HUES64 (cell line): Measurements from ENCODE around the gene UBL4A.

Experiments
- H3K27ac ChIP-seq: 2 replicates; pipeline ENCODE4 v1.7.0; 2013; ENCODE audit warnings: low read depth, low read length, inconsistent platforms
- H3K27me3 ChIP-seq: 2 replicates; pipeline ENCODE4 v1.6.1; 2013; ENCODE audit warnings: mild to moderate bottlenecking, low read length; ENCODE audit not compliant: insufficient read depth
- H3K36me3 ChIP-seq: 2 replicates; pipeline ENCODE4 v1.6.1; 2013; ENCODE audit warnings: mild to moderate bottlenecking, low read length; ENCODE audit not compliant: insufficient read depth
- H3K4me1 ChIP-seq: 2 replicates; pipeline ENCODE4 v1.6.1; 2013; ENCODE audit warnings: mild to moderate bottlenecking, low read length, moderate library complexity; ENCODE audit not compliant: insufficient read depth
- H3K4me3 ChIP-seq: 2 replicates; pipeline ENCODE4 v1.5.1; 2013; ENCODE audit warnings: mild to moderate bottlenecking, low read length, moderate library complexity
- H3K9ac ChIP-seq: 2 replicates; pipeline ENCODE4 v1.6.1; 2013; ENCODE audit warnings: mild to moderate bottlenecking, low read depth, low read length
- H3K9me3 ChIP-seq: 2 replicates; pipeline ENCODE4 v1.6.1; 2013; ENCODE audit warnings: low read depth, low read length; ENCODE audit not compliant: insufficient read depth
- WGBS: fragments of 150-250, 120-280 bp; methylation state at CpG from one replicate; pipeline ENCODE4 v1.1.7; 2013; ENCODE audit warnings: missing lambda C conversion rate; 5-methylcytosine and 5-hydroxymethylcytosine counted together

Gene UBL4A

DNA sequence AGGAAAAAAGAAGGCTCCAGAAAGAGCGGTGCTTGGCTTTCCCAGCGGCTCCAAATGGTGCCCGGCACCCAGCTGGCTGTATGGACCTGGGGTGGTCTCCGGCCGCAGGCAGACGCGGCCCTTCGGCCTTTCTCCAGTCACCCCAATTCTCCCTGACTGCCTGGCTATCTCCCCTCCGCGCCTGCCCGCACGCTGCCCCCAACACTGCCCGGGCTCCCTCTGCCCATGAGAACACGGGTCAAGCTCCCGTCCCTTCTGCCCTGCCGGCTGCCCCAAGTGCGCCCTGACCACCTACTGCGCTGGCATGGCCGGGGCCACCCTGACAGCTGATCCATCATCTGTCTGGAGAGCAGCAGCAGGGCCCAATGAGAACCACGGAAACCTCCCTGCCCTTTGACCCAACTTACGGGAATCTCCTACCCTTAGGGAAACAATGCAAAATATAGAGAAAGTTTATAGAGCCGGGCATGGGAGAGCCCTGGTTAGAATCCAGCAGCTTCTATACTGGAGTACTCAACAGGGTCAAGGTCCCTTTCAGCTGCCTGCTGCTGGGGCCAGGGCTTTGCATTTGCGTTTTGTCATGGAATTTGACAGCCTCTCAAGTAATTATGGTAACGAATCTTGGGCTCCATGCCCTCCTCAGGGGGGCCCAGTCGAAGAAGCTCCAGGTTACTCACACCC is 30.8 kb upstream of the UBL4A start:
- Histone ChIP-seq H3K27me3 (peaks cover under 1% of the 10 kb centered on the region), H3K27ac (peak overlapping the region; percentile 99; the same call in 1 of the 2 replicates), H3K4me1 (no peaks in the 10 kb centered on the region), H3K4me3 (peak overlapping the region; percentile 67), H3K9ac (peak overlapping the region; percentile 44; the same call in 1 of the 2 replicates), H3K9me3 (no peaks in the 10 kb centered on the region), H3K36me3 (no peaks in the 10 kb centered on the region)
- 2% methylated on average over 24 of the region's 25 CpGs for WGBS

DNA sequence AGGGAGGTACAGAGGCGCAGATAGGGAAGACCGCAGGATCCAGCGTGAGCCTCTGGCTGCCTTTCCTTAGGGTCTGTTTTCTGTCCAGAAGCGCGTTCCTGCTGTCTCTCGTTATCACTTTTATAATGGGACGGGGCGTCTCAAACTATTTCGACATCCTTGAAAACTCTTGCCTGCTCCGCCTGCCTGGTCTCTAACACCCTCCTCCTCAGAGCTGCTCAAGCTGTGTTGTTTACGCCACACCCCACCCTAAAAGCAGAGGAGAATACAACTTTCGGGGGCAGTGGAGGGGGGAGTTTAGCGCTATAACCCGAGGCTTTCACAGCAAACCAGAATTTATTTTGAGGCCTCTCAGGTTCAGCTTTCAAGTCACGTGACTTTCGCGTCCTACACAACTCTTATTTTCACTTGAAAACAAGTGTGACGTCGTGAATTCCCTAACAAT is 30.3 kb upstream of the UBL4A start:
- H3K27me3 ChIP-seq: no peaks in the 10 kb centered on the region; the same call in 1 of the 2 replicates
- no peaks in the 10 kb centered on the region for H3K4me1 ChIP-seq
- peak overlapping the region; percentile 99; the same call in 1 of the 2 replicates for H3K27ac ChIP-seq
- under 1% methylated on average over 18 of the region's 19 CpGs for WGBS
- H3K9ac ChIP-seq: peak overlapping the region; percentile 74
- peak overlapping the region; percentile 67 for H3K4me3 ChIP-seq
- no peaks in the 10 kb centered on the region for H3K36me3 ChIP-seq
- H3K9me3 ChIP-seq: no peaks in the 10 kb centered on the region

DNA sequence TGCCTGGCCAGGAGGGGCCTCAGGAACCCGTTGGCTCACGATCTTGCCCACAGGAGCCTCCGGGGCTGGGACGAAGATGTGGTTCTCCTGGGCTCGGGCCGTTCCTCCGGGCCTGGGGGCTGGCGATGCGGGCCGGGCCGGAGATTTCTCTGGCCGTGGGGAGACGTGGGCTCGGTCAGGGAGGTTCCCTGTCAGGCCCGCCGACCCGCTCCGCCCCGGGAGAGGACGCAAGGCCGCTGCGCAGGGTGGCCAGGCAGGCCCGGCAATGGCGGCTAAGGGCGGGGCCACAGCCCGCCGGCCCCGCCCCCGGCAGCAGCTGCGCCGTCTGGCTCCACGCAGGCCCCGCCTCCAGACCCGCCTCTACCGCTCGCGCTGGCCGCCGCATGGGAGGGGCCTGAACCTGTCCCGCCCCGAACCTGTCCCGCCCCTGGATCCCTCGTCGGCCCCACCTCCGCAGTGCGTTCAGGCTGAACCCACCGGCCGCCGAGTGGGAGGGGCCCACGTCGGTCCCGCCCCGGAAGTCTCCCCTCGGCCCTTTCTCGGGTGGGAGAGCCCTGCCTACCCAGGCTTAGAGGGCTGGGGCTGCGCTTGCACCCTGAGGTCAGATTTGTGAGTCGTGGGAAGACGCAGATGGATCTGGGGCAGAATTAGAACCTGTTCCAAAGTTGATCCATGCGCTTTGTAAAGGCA is 29.7 kb upstream of the UBL4A start, which contains the start of gene FAM3A:
Gene FAM3A (minus strand): TSS at position 267 of the 690 bp plus-strand sequence. CDS start 460 bp downstream, outside the sequence.
- Histone ChIP-seq H3K4me1 (no peaks in the 10 kb centered on the region), H3K36me3 (no peaks in the 10 kb centered on the region), H3K27ac (peak within 1 kb of the TSS; percentile 99; the same call in 1 of the 2 replicates), H3K4me3 (peak within 1 kb of the TSS; percentile 76), H3K9ac (peak within 1 kb of the TSS; percentile 74), H3K27me3 (no peaks in the 10 kb centered on the region; the same call in 1 of the 2 replicates), H3K9me3 (no peaks in the 10 kb centered on the region)
- WGBS: under 1% methylated on average over 59 of the region's 59 CpGs

DNA sequence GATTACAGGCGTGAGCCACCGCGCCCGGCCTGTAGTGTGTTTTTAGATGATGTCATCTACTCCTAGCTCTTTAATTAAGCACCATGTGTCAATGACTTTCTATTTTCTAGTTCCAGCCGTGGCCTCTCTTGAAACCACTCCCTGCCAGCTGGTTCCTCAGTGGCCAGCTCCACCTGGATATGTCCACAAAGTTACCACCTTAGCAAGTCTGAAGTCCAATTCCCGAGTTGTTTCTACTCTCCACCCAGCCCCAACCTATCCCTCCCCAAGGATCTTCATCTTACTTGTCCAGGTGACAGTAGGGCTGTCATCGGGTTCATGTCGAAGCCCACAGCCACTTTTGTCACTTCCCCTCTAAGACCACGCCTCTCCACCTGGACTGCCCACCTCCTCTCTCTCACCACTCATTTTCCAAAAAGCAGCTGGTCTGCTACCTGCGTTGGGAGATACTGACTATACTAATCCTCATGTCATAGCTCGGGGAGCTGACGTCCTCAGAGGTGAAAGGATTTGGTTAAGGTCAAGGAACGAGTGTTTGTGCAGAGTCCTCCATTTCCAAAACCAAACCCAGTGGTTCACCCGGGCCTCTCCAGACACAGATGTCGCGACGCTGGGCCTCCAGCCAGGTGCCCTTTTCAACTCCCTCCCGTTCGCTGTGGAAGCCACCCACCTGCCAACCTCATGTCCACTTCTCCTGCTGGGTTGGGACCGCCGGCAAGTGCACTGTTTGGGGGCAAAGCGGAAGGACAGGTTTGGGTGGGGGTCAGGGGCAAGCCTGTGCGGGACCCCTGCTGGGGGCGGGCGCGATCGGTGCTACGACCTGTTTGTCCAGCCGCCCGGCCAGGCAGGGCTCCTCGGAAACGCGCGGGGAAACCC is 28.9 kb upstream of the UBL4A start:
- WGBS: 25% methylated on average over 31 of the region's 34 CpGs
- Histone ChIP-seq H3K36me3 (no peaks in the 10 kb centered on the region), H3K27ac (peak overlapping the region; percentile 52; the same call in 1 of the 2 replicates), H3K4me3 (peak overlapping the region; percentile 76), H3K4me1 (no peaks in the 10 kb centered on the region), H3K9ac (peak overlapping the region; percentile 73), H3K27me3 (no peaks in the 10 kb centered on the region; the same call in 1 of the 2 replicates), H3K9me3 (no peaks in the 10 kb centered on the region)

DNA sequence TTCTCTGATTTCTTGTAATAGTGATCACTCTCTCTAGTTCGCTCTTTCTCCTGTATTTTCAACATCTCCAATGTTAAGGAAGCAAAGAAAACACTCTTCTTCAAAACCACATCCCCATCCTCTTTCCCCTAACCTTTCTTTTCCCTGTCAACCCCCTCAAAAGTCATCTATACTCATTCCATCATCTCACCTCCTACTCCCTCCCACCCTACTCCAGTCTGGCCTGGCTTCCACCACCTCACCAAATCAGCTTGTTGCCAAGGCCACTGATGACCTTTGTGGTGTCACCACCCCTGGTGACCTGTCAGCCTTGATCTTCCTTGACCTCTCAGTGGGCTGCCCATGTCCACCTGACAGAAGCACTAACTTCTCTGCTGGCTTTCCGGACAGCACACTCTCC is 27.3 kb upstream of the UBL4A start:
- Histone ChIP-seq H3K9ac (no peak overlapping the region), H3K27ac (no peak overlapping the region), H3K27me3 (no peaks in the 10 kb centered on the region), H3K4me1 (no peaks in the 10 kb centered on the region), H3K36me3 (peaks cover 6% of the 10 kb centered on the region; the same call in 1 of the 2 replicates), H3K4me3 (no peak overlapping the region), H3K9me3 (no peaks in the 10 kb centered on the region)
- WGBS: 97% methylated on average over 2 of the region's 2 CpGs

DNA sequence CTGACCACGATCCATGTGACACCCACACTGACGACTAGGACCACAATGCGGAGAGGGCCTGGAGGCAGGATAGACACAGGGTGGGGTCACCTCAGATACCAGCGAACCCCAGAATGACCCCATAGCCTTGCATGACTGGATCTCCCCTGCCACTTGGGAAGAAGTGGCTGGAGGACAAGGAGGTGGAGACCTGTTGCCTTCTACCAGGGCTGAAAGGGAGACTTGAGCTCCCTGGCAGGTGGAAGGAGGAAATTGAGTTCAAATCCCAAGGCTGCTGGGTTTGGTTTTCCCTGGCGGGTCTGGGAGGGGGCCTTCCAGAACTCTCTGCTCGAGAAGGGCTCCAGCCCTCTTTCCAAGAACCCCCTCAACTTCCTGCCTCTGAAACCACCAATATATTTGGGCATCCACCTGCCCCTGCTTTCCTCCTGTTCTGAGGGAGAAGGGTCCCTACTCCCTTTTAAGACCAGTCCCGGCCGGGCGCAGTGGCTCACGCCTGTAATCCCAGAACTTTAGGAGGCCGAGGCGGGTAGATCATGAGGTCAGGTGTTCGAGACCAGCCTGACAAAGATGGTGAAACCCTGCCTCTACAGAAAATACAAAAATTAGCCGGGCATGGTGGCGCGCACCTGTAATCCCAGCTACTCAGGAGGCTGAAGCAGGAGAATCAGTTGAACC is 26.6 kb upstream of the UBL4A start:
- Histone ChIP-seq H3K9me3 (no peaks in the 10 kb centered on the region), H3K27ac (no peak overlapping the region), H3K4me1 (no peaks in the 10 kb centered on the region), H3K27me3 (no peaks in the 10 kb centered on the region), H3K9ac (no peak overlapping the region), H3K36me3 (peaks cover 6% of the 10 kb centered on the region; the same call in 1 of the 2 replicates), H3K4me3 (no peak overlapping the region)
- 95% methylated on average over 16 of the region's 16 CpGs for WGBS

DNA sequence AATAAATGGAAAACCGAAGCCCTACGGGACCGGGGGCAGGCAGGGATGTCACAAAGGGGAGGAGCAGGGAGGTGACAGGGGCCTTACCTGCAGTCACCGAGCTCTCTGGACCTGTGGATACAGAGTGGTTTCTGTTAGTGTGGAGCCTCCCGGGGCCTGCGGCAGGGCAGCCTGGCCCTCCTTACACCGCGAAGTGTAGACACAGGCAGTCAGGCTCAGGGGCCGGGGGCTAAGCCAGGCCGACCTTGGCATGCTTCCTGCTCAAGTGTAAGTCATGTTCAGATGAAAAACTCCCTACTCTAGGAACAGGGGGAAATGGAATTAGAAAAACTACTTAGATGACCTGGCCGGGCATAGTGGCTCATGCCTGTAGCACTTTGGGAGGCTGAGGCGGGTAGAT is 25.3 kb upstream of the UBL4A start:
- WGBS: 94% methylated on average over 11 of the region's 12 CpGs
- no peaks in the 10 kb centered on the region for H3K9me3 ChIP-seq

DNA sequence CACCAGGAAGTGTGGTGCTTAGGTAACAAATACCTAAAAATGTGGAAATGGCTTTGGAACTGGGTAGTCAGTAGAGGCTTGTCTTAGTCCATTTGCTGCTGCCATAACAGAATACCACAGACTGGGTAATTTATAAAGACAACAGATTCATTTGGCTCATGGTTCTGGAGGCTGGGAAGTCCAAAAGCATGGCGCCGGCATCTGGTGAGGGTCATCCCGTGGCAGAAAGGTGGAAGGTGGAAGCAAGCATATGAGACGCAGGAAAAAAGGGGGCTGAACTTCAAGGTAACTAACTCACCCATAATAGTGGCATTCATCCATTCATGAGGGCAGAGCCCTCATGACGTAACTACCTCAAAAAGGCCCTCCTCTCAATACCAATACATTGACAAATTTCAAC is 23.0 kb upstream of the UBL4A start:
- Histone ChIP-seq H3K27ac (no peak overlapping the region), H3K9ac (no peak overlapping the region), H3K4me3 (no peak overlapping the region), H3K9me3 (no peaks in the 10 kb centered on the region), H3K27me3 (no peaks in the 10 kb centered on the region), H3K4me1 (no peaks in the 10 kb centered on the region), H3K36me3 (peaks cover 9% of the 10 kb centered on the region; the same call in 1 of the 2 replicates)
- WGBS: no CpG with 5 or more reads among the region's 5 CpGs

More for the DNA sequence above, 25.3 kb upstream of the UBL4A start:
- peaks cover 6% of the 10 kb centered on the region; the same call in 1 of the 2 replicates for H3K36me3 ChIP-seq
- H3K9ac ChIP-seq: no peak overlapping the region
- no peak overlapping the region for H3K27ac ChIP-seq
- no peak overlapping the region for H3K4me3 ChIP-seq
- H3K27me3 ChIP-seq: no peaks in the 10 kb centered on the region
- H3K4me1 ChIP-seq: no peaks in the 10 kb centered on the region

DNA sequence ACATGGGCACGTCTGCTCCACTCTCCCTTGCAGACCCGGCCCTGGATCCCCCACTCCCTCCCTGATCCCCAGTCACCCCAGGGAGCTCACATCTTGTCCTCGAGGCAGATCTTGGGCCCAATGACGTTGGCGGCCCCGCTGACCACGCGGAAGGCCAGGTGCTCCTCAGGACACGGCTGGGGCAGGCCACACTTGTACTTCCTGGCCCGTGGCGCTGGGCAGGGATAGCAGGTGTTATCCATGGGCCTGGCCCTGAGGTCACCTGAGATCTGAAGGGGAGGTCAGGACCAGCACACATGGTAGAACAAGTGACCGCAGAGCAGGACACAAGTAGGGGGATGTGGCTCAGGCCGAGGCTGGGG is 21.9 kb upstream of the UBL4A start:
- Histone ChIP-seq H3K4me1 (no peaks in the 10 kb centered on the region), H3K4me3 (no peak overlapping the region), H3K27me3 (no peaks in the 10 kb centered on the region), H3K36me3 (peaks cover 9% of the 10 kb centered on the region; the same call in 1 of the 2 replicates), H3K9ac (no peak overlapping the region), H3K27ac (no peak overlapping the region), H3K9me3 (no peaks in the 10 kb centered on the region)
- 91% methylated on average over 13 of the region's 13 CpGs for WGBS

DNA sequence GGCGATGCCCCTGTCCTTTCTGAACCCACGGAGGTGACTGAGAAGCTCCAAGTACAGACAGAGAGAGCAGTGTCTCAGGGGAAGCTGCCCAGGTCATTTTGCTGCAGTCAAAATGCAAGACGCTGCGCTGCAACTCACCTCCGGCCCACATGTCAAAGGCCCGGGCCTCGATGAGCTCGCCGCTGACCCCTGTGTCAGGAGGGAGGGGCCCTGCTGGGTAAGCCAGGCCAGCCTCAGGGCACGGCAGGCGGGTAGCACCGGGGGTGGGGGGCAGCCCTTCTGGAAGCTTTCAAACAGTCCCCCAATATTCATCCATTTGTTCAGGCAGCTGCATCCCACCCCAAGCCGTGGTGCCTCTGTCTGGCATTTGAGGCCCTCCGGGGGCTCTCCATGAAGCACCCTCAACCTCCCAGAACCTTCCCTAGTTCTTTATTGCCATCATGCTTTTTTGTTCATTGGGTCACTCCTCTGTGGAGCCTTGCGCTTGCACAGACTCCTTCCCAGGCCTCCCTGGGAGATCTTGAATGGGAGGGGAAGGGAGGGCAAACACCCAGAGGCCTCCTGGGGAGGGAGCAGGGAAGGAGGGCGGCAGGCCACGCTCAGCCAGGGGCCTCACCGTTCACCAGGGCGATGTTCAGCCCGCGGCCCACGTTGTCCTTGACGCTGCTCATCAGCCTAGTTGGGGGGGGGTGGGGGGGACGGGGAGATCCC is 21.4 kb upstream of the UBL4A start:
- 85% methylated on average over 23 of the region's 24 CpGs for WGBS
- Histone ChIP-seq H3K4me3 (no peak overlapping the region), H3K36me3 (peaks cover 9% of the 10 kb centered on the region; the same call in 1 of the 2 replicates), H3K9me3 (no peaks in the 10 kb centered on the region), H3K27me3 (no peaks in the 10 kb centered on the region), H3K9ac (no peak overlapping the region), H3K27ac (no peak overlapping the region), H3K4me1 (no peaks in the 10 kb centered on the region)
